Endothelial cell (in vitro differentiated cells): ENCODE measurements around the gene KRT12. TPM values are rescaled to one million over a fixed set of nuclear protein-coding genes. Genes with fewer than 3 reads are reported as not detected.

Source experiments
- DNase-seq: peaks from one replicate; pipeline ENCODE4 v3.0.0; 2021; ENCODE audit warnings: low spot score
- H3K27ac Mint-ChIP-seq: one replicate; pipeline ENCODE4 v1.8.0; 2021; ENCODE audit warnings: mixed read lengths, inconsistent platforms; ENCODE audit not compliant: unreplicated experiment
- H3K27me3 Mint-ChIP-seq: one replicate; pipeline ENCODE4 v1.8.0; 2021; ENCODE audit warnings: mild to moderate bottlenecking, moderate library complexity, mixed read lengths, inconsistent platforms; ENCODE audit not compliant: unreplicated experiment
- H3K36me3 Mint-ChIP-seq: one replicate; pipeline ENCODE4 v1.8.0; 2021; ENCODE audit warnings: mild to moderate bottlenecking, low read depth, mixed read lengths, inconsistent platforms; ENCODE audit not compliant: unreplicated experiment
- H3K4me1 Mint-ChIP-seq: one replicate; pipeline ENCODE4 v1.8.0; 2021; ENCODE audit warnings: mild to moderate bottlenecking, mixed read lengths, inconsistent platforms; ENCODE audit not compliant: unreplicated experiment
- H3K4me3 Mint-ChIP-seq: one replicate; pipeline ENCODE4 v1.8.0; 2021; ENCODE audit warnings: mild to moderate bottlenecking, mixed read lengths, inconsistent platforms; ENCODE audit not compliant: unreplicated experiment
- H3K9me3 Mint-ChIP-seq: one replicate; pipeline ENCODE4 v1.8.0; 2021; ENCODE audit warnings: mixed read lengths, inconsistent platforms; ENCODE audit not compliant: unreplicated experiment
- total RNA-seq: library from RNA; stranded (reverse); fragmentation: NEBNext Ultra II Directional; extraction: Animal tissue kit (Norgen Biotek cat#: 25700); gene quantifications from one replicate; pipeline ENCODE4 v1.2.1, GENCODE V29; 2021; ENCODE audit not compliant: unreplicated experiment
- TF ChIP-seq, protein P1 (sequence below): fragments of 200-600 bp; sonication (generic); IDR thresholded peaks from one replicate; pipeline ENCODE4 v1.5.0; 2021; ENCODE audit warnings: antibody characterized with exemption; ENCODE audit not compliant: unreplicated experiment

Gene KRT12
- total RNA-seq, 1 donor from 2014 or later: not detected

DNA sequence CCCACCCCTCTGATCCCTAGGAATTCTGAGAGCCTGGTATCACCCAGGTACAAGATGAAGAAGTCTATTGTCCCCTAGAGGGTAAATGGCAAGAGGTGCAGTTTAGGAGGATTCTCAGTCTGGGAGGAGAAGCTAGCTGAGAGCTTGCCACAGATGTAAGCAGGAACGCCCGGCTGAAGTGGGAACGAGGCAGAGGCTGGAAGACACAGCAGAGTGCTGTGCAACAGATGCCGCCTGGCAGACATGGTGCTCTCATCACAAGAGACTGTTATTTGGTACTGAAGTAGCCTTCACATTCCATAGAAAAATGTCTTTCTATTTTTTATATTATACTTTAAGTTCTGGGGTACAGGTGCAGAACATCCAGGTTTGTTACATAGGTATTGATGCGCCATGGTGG lies 38.3 kb upstream of the KRT12 start:
- Mint-ChIP-seq H3K27me3 (peaks cover 4% of the 10 kb centered on the region), H3K36me3 (no peaks in the 10 kb centered on the region), H3K4me1 (no peaks in the 10 kb centered on the region), H3K27ac (no peak overlapping the region), H3K9me3 (no peaks in the 10 kb centered on the region), H3K4me3 (no peak overlapping the region)
- TF ChIP-seq, protein P1, sequence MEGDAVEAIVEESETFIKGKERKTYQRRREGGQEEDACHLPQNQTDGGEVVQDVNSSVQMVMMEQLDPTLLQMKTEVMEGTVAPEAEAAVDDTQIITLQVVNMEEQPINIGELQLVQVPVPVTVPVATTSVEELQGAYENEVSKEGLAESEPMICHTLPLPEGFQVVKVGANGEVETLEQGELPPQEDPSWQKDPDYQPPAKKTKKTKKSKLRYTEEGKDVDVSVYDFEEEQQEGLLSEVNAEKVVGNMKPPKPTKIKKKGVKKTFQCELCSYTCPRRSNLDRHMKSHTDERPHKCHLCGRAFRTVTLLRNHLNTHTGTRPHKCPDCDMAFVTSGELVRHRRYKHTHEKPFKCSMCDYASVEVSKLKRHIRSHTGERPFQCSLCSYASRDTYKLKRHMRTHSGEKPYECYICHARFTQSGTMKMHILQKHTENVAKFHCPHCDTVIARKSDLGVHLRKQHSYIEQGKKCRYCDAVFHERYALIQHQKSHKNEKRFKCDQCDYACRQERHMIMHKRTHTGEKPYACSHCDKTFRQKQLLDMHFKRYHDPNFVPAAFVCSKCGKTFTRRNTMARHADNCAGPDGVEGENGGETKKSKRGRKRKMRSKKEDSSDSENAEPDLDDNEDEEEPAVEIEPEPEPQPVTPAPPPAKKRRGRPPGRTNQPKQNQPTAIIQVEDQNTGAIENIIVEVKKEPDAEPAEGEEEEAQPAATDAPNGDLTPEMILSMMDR: no peak
- DNase-seq: no peak

DNA sequence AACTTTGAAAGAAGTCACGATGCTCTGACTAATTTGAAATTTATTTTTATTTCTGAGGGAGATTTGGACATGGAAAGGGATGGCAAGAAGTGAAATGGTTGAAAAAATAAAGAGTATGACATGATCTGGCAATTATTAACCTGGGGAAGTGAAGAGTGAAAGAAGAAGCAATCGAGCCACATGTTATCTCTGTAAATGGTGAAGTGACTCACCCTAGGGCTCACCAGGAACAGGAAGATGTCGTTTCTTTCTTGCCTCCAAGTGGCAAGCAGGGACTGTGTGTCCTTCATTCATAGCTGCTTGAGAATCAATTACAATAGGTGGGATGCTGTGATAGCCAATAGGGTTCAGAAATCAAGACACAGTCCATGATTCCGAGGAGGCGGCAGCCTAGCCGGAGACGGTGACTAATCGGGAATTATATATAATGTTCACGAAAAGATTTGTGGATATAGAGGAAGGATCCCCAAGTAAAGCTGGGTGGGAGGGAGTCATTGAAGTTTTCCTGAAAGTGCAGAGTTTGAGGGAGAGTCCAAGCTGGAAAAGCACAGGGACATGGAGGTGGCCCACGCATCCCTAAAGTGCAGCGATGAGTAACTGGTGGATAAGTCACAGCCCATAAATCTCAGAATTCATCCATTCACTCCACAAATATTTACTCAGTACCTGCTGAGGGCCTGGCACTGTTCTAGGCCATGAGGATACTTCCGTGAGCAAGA lies 36.3 kb upstream of the KRT12 start:
- H3K36me3 Mint-ChIP-seq: no peaks in the 10 kb centered on the region

DNA sequence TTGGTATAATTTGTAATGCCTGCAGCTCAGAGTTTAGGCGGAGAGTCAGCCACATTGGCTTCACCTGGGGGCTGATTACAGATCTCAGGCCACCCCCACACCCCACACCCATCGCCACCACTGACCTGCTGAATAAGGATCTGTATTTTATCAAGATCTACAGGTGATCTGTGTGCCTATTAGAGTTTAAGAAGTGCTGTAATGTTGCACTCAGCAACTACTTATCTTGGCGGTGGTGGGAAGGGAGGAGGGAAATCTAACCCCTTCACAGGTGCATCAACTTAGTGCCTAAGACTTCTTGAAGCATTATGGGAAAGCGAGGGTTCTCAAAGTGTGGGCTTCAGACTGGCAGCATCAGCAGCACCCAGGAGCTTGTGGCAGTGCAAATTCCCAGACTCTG lies 35.5 kb upstream of the KRT12 start:
- no peaks in the 10 kb centered on the region for H3K36me3 Mint-ChIP-seq
- H3K4me1 Mint-ChIP-seq: no peaks in the 10 kb centered on the region
- TF ChIP-seq, protein P1: no peak
- H3K4me3 Mint-ChIP-seq: no peak overlapping the region
- no peak for DNase-seq
- no peak overlapping the region for H3K27ac Mint-ChIP-seq
- H3K9me3 Mint-ChIP-seq: no peaks in the 10 kb centered on the region
- H3K27me3 Mint-ChIP-seq: no peaks in the 10 kb centered on the region

More for the DNA sequence above, 36.3 kb upstream of the KRT12 start:
- Mint-ChIP-seq H3K27ac (no peak overlapping the region), H3K4me1 (no peaks in the 10 kb centered on the region), H3K27me3 (no peaks in the 10 kb centered on the region), H3K9me3 (no peaks in the 10 kb centered on the region), H3K4me3 (no peak overlapping the region)
- no peak for DNase-seq
- TF ChIP-seq, protein P1: no peak

DNA sequence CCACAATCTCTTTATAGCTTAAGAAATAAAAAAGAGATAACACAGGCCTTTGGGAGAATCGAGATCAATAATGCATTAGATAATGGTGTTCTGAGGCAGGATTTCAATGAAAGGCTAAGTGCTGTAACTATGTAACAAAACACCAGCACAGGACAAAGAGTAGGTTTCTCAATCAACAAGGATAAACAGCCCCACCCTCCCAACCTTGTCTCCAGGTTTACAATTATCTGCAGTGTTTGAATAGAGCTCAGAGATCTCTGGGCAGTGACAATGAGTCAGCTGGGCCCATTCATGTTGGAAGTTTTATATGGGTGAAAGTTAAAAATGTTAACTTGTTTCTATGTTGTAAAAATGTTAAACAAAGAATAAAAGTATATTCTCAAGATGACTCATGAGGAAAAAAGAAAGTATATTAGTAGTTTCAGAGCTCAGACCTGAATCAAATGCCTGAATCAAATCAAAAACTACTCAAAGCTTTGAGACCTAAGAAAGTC lies 35.0 kb upstream of the KRT12 start:
- H3K4me1 Mint-ChIP-seq: no peaks in the 10 kb centered on the region
- H3K36me3 Mint-ChIP-seq: no peaks in the 10 kb centered on the region
- H3K27ac Mint-ChIP-seq: no peak overlapping the region
- H3K9me3 Mint-ChIP-seq: no peaks in the 10 kb centered on the region
- H3K27me3 Mint-ChIP-seq: no peaks in the 10 kb centered on the region
- H3K4me3 Mint-ChIP-seq: no peak overlapping the region
- TF ChIP-seq, protein P1: no peak
- DNase-seq: no peak

DNA sequence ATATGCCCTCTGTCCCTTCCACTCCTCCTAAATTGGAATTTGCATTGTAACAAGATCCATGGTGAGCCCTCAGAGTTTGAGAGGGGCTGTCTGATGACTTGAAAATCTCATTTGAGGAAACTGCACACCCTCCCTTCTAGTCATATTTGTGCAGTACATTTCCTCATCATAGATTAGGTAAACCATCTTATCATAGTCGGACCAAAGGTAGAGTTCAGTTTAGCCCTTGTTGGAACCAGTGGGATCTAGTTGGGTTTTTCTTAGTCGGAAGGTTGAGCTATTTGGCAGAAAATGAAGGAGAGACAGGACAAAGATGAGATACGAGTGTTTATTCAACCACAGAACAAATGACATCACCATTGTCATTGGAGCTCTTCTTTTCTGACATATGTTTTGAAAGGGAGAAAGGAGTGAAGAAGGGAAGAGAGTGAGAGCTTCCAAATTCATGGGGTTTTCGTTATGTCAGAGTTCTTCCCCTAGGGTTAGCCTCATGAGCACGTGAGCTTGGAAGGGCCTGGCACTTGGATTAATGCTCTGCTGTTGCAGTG lies 33.9 kb upstream of the KRT12 start:
- no peaks in the 10 kb centered on the region for H3K27me3 Mint-ChIP-seq
- no peak overlapping the region for H3K4me3 Mint-ChIP-seq
- TF ChIP-seq, protein P1: no peak
- no peaks in the 10 kb centered on the region for H3K9me3 Mint-ChIP-seq
- no peak overlapping the region for H3K27ac Mint-ChIP-seq
- DNase-seq: no peak
- H3K4me1 Mint-ChIP-seq: no peaks in the 10 kb centered on the region
- H3K36me3 Mint-ChIP-seq: no peaks in the 10 kb centered on the region
